AG04450 (cell line): ENCODE results near the gene ZCCHC14. TPM values are rescaled to one million over a fixed set of nuclear protein-coding genes. Genes with fewer than 3 reads are reported as not detected.

ENCODE experiments used
- CTCF ChIA-PET: fragments of 300-600, 350-600 bp; formaldehyde crosslinking; extraction: SDS; loops from one replicate; lab custom pipeline; 2022; ENCODE audit warnings: antibody characterized with exemption, inconsistent platforms; lab: Charles Lee
- POLR2A ChIA-PET: fragments of 350-600 bp; formaldehyde crosslinking; extraction: SDS; loops from one replicate; lab custom pipeline; 2021; ENCODE audit warnings: antibody characterized with exemption, inconsistent platforms; lab: Yijun Ruan, JAX
- DNase-seq: peaks from one replicate; pipeline ENCODE4 v3.0.0-alpha.2; 2011; ENCODE audit warnings: low read depth, low spot score
- H3K27ac ChIP-seq: one replicate; pipeline ENCODE4 v1.5.1; 2012; ENCODE audit warnings: low read depth, low read length, control low read depth
- H3K27me3 ChIP-seq: one replicate; pipeline ENCODE4 v1.6.0; 2012; ENCODE audit warnings: low read length; ENCODE audit not compliant: control insufficient read depth, insufficient read depth
- H3K4me3 ChIP-seq: 2 replicates; pipeline ENCODE4 v1.5.1; 2011; ENCODE audit warnings: mild to moderate bottlenecking, low read depth, low read length, control low read depth
- H3K9me3 ChIP-seq: 2 replicates; pipeline ENCODE4 v1.5.1; 2012; ENCODE audit warnings: low read length; ENCODE audit not compliant: control insufficient read depth, insufficient read depth
- polyA plus RNA-seq: library from polyadenylated mRNA; depleted of rRNA; stranded (reverse); fragments of >200 nt; gene quantifications from 2 replicates; pipeline ENCODE4 v1.2.3, GENCODE V29; 2011
- TF ChIP-seq, protein P1 (sequence below): IDR thresholded peaks from 2 replicates; pipeline ENCODE4 v1.5.1; 2011; ENCODE audit warnings: low read depth, low read length, control low read depth, inconsistent platforms

Gene ZCCHC14
- polyA plus RNA-seq, 1 experiment, result 6.2 TPM

DNA sequence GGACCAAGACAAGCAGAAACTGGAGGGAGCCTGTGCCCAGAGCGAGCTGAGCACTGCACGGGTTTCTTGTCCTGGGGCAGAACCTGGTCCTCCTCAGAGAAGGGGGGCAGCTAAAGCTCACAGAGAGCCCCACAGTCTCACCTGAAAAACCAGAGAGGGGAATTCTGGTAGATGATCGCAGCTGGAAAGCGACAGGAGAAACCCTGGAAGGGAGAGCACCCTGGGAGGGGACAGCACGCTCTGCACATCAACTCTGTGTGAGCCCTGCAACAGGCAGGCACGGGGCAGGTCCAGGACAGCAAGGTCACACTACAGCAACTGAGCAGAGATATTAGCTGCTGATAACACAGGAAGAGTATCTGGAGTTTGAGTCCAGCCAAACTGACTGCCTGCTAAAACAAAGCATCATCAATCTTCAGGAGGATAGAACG, 18.2 kb downstream of the ZCCHC14 start:
- CTCF ChIA-PET, result no interaction called here
- TF ChIP-seq, protein P1, sequence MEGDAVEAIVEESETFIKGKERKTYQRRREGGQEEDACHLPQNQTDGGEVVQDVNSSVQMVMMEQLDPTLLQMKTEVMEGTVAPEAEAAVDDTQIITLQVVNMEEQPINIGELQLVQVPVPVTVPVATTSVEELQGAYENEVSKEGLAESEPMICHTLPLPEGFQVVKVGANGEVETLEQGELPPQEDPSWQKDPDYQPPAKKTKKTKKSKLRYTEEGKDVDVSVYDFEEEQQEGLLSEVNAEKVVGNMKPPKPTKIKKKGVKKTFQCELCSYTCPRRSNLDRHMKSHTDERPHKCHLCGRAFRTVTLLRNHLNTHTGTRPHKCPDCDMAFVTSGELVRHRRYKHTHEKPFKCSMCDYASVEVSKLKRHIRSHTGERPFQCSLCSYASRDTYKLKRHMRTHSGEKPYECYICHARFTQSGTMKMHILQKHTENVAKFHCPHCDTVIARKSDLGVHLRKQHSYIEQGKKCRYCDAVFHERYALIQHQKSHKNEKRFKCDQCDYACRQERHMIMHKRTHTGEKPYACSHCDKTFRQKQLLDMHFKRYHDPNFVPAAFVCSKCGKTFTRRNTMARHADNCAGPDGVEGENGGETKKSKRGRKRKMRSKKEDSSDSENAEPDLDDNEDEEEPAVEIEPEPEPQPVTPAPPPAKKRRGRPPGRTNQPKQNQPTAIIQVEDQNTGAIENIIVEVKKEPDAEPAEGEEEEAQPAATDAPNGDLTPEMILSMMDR, result no peak
- Histone ChIP-seq H3K4me3 (no peak overlapping the region), H3K27me3 (no peaks in the 10 kb centered on the region), H3K27ac (no peak overlapping the region), H3K9me3 (no peaks in the 10 kb centered on the region; the same call in 1 of the 2 replicates)
- no peak for DNase-seq
- POLR2A ChIA-PET, result interaction anchor here (1.2 kb wide), 1 partner anchor 10 kb away, joined by 3 read pairs; no protein-coding TSS in a partner anchor

DNA sequence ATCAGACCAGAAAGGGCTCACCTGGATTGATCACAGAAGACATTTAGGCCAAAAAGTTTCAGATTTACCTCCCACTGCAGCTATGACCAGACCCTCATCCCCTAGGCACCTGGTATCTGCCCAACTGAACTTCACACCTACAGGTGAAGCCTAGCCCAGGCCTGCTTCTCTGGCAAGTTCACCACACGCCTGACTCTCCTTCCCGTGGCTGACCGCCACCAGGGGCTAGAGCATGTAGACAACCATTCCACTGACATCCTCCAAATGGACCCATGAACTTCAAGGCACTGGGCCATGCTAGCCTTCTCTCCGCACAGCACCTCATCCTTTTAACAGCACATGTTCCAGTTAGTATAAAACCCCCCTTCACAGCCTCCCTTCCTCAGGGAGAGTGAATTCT, 18.8 kb downstream of the ZCCHC14 start:
- no peak overlapping the region for H3K4me3 ChIP-seq
- no peaks in the 10 kb centered on the region for H3K27me3 ChIP-seq
- CTCF ChIA-PET, result no interaction called here
- H3K9me3 ChIP-seq, result no peaks in the 10 kb centered on the region; the same call in 1 of the 2 replicates
- no peak overlapping the region for H3K27ac ChIP-seq
- POLR2A ChIA-PET, result interaction anchor here (1.2 kb wide), 1 partner anchor 9 kb away, joined by 3 read pairs; no protein-coding TSS in a partner anchor
- TF ChIP-seq, protein P1, result no peak
- DNase-seq, result no peak

DNA sequence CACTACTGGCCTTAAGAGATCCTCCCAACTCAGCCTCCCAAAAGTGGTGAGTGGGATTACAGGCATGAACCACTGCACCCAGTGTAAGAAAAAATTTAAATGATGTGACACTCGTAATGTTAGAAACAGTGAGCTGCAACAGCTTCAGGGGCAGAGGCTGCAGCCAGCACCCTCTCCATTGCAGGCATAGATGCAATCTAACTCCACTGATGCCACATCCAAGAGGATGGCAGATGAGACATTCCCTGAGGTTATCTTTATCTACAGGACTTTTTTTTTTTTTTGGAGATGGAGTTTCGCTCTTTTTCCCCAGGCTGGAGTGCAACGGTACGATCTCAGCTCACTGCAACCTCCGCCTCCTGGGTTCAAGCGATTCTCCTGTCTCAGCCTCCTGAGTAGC, 19.9 kb downstream of the ZCCHC14 start:
- H3K27ac ChIP-seq, result no peak overlapping the region
- ChIA-PET POLR2A (no interaction called here), CTCF (no interaction called here)
- no peaks in the 10 kb centered on the region; the same call in 1 of the 2 replicates for H3K9me3 ChIP-seq
- no peaks in the 10 kb centered on the region for H3K27me3 ChIP-seq
- TF ChIP-seq, protein P1, result no peak
- H3K4me3 ChIP-seq, result no peak overlapping the region
- no peak for DNase-seq

DNA sequence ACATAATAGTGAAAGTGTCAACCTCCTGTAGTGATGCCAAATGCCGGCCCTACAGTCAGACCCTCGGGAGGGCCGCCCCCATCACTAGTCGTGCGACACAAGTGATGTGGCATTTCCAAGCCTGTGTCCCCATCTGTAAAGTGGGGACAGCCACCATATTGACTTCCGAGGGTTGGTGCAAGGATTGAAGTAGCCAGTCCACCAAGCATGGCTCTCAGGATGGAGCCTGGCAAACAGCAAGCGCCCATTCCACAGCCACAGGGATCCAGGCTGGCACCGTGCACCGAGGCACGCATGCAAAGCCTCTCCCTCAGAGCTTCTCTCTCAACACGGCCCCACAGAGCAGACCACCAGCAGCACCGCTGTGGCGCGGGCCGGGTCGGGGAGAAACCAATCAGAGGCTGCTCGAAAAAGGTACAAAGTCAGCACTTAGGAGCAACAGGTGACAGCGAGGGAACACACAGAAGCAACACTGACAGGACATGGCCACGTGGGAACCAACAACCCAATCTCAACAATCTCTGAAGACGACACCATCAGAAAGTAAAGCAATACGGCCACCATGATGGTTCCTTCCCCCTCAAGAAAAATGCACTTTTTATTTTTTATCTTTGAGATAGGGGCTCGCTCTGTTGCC, 20.6 kb downstream of the ZCCHC14 start:
- CTCF ChIA-PET, result no interaction called here
- no peak for DNase-seq
- H3K9me3 ChIP-seq, result no peaks in the 10 kb centered on the region; the same call in 1 of the 2 replicates
- TF ChIP-seq, protein P1, result no peak
- no peaks in the 10 kb centered on the region for H3K27me3 ChIP-seq
- H3K27ac ChIP-seq, result peak overlapping the region; percentile 21
- no peak overlapping the region for H3K4me3 ChIP-seq
- POLR2A ChIA-PET, result no interaction called here
